Measurements from ENCODE around the gene EPHX1. TPM values are rescaled to one million over a fixed set of nuclear protein-coding genes. Genes with fewer than 3 reads are reported as not detected.

Gene EPHX1
- total RNA-seq, 2 experiments from 2014 or later = 2.1 to 3.6 TPM

DNA sequence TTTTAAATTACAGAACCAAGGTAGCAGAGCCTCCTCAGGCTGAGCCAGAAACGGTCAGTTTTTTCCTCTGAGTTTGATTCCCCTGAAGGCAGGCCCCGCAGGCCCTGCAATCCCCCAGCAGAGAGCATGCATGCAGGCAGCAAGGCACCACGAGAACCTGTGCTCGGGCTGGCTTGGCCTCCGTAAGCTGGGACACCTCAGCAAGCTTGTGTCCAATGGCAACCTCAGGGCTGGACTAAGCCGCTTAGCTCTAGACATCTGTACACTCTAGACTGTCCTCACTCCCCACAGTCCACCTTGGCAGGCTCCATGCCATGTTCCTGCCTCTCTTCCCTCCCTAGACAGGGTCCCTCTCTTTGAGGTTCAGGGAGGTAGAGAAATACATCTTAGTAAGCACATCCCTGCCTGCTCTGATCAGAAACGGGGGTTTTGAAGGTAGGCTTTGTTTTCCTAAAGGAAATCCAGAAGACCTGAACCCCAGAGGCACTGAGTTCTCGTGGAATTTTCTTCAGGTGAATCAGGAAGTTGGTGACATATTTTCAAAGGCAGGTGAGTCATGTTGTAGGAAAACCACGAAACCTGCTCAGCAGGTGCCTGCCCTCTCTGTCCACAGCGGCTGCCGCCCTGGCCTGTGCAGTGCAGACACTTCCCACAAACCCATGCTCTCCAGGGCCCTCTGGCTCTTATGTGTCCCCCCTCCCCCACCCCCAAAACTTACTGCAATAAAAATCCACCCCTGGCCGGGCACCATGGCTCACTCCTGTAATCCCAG, 65.3 kb downstream of the EPHX1 start:
- TF ChIP-seq, protein P1, sequence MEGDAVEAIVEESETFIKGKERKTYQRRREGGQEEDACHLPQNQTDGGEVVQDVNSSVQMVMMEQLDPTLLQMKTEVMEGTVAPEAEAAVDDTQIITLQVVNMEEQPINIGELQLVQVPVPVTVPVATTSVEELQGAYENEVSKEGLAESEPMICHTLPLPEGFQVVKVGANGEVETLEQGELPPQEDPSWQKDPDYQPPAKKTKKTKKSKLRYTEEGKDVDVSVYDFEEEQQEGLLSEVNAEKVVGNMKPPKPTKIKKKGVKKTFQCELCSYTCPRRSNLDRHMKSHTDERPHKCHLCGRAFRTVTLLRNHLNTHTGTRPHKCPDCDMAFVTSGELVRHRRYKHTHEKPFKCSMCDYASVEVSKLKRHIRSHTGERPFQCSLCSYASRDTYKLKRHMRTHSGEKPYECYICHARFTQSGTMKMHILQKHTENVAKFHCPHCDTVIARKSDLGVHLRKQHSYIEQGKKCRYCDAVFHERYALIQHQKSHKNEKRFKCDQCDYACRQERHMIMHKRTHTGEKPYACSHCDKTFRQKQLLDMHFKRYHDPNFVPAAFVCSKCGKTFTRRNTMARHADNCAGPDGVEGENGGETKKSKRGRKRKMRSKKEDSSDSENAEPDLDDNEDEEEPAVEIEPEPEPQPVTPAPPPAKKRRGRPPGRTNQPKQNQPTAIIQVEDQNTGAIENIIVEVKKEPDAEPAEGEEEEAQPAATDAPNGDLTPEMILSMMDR (IDR thresholded peaks at IDR 0.05) = no peak
- Mint-ChIP-seq H3K4me1 (ENCODE audit: low read depth) (peaks cover 58% of the 10 kb centered on the region), H3K9me3 (no peaks in the 10 kb centered on the region), H3K4me3 (no peak overlapping the region), H3K36me3 (ENCODE audit: low read depth) (peaks cover 26% of the 10 kb centered on the region), H3K27me3 (no peaks in the 10 kb centered on the region), H3K27ac (peak overlapping the region; percentile 49)
- POLR2A ChIA-PET = interaction anchor here (0.6 kb wide), 1 partner anchor 180 kb away, joined by 3 read pairs; no protein-coding TSS in a partner anchor
- ATAC-seq (no peak), DNase-seq (no peak)
- intact Hi-C loops (cut with micrococcal nuclease) = no loop called here
- CTCF ChIA-PET = interaction anchor here (1.1 kb wide), 1 partner anchor 36 kb away, joined by 3 read pairs; no protein-coding TSS in a partner anchor

DNA sequence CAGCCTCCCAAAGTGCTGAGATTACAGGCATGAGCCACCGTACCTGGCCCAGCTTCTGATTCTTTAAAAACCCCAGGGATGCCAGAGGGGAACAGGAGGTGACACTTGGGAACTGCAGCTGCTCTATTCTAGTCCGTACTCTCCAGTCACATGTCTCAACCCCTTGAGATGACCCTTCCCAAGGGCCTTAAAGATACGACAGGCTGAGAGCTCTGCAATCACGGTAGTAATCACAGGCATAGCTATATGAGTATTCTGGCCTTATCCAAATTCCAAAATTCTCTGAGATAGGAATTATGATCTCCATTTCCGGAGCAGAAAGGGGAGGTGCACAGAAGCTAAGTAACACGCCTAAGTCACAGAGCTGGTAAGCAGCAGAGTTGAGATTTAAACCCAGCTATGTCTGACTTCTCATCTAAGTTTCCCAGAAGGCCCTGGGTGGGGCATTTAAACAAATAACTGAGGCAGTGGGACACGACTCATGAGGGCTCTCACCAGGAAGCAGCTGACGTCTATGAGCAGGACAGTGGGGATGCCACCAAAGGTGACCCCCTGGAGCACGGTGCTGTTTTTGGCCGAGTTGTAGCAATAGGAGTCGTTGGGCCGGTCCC, 67.1 kb downstream of the EPHX1 start:
- DNase-seq (no peak), ATAC-seq (no peak)
- intact Hi-C loops (cut with micrococcal nuclease) = no loop called here
- Mint-ChIP-seq H3K9me3 (no peaks in the 10 kb centered on the region), H3K36me3 (ENCODE audit: low read depth) (peaks cover 21% of the 10 kb centered on the region), H3K27ac (no peak overlapping the region), H3K4me1 (ENCODE audit: low read depth) (peaks cover 64% of the 10 kb centered on the region), H3K27me3 (no peaks in the 10 kb centered on the region), H3K4me3 (no peak overlapping the region)
- ChIA-PET CTCF (interaction anchor here (0.9 to 2.0 kb wide), 4 partner anchors 12 to 247 kb away, joined by 3 to 6 read pairs (median 4); no protein-coding TSS in a partner anchor), POLR2A (interaction anchor here (1.3 to 1.5 kb wide), 2 partner anchors 10 to 99 kb away, joined by 3 to 4 read pairs; partner anchors contain the start of gene SRP9)
- TF ChIP-seq, protein P1 (IDR thresholded peaks at IDR 0.05) = no peak

DNA sequence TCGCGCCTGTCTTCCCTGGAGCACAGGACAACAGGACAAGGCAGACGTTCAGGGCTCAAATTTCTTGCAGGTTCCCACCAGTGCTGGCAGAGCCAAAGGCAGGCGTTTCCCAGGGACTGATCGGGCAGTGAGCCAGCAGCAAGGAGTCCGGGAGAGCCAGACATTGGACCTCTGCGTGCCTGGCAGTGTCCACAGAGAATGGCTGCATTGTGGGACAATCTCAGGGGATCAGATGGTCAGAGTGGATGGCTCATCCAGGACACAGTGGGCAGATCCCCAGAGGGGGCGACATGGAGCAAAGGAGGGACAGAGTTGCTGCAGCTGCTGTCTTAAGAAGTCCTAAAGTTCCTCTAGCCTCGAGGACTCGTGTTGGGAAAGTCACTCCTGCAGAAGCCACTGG, 67.7 kb downstream of the EPHX1 start:
- Mint-ChIP-seq H3K4me3 (no peak overlapping the region), H3K27me3 (no peaks in the 10 kb centered on the region), H3K9me3 (no peaks in the 10 kb centered on the region), H3K4me1 (ENCODE audit: low read depth) (peaks cover 64% of the 10 kb centered on the region), H3K27ac (no peak overlapping the region), H3K36me3 (ENCODE audit: low read depth) (peaks cover 21% of the 10 kb centered on the region)
- CTCF ChIA-PET = interaction anchor here (0.9 to 2.0 kb wide), 4 partner anchors 9 to 246 kb away, joined by 3 to 6 read pairs (median 4); no protein-coding TSS in a partner anchor
- intact Hi-C loops (cut with micrococcal nuclease) = no loop called here
- POLR2A ChIA-PET = interaction anchor here (1.5 kb wide), 1 partner anchor 100 kb away, joined by 4 read pairs; the partner anchor contains the start of gene SRP9
- peak; percentile 42 for DNase-seq
- TF ChIP-seq, protein P1 (IDR thresholded peaks at IDR 0.05) = peak; percentile 30
- no peak for ATAC-seq

DNA sequence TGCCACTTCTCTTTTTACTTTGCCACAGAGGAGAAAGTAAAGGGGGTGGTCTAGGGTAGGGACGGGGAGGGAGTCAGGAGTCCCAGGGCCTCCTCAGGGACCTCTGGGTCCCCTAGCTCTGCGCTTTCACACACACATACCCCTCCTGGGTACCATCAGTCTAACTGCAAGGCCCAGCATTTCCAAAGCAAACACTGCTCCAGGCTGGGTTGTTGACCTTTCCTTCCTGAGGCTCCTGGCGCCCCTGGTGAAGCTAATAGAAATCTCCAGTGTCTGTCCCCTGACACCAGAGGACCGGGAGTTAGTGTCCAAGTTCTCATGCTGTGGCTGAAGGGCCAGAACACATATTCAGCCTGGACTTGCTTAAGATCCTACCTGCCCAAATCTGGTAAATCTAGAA, 68.4 kb downstream of the EPHX1 start:
- H3K27me3 Mint-ChIP-seq = no peaks in the 10 kb centered on the region
- peaks cover 20% of the 10 kb centered on the region for H3K36me3 Mint-ChIP-seq (ENCODE audit: low read depth)
- ChIA-PET CTCF (interaction anchor here (0.9 to 5.6 kb wide), 4 partner anchors 9 to 100 kb away, joined by 3 to 30 read pairs (median 6); partner anchors contain the start of gene SRP9), POLR2A (interaction anchor here (5.3 kb wide), 1 partner anchor 12 kb away, joined by 24 read pairs; no protein-coding TSS in a partner anchor)
- ATAC-seq = no peak
- H3K9me3 Mint-ChIP-seq = no peaks in the 10 kb centered on the region
- intact Hi-C loops (cut with micrococcal nuclease) = no loop called here
- TF ChIP-seq, protein P1 (IDR thresholded peaks at IDR 0.05) = no peak
- peaks cover 61% of the 10 kb centered on the region for H3K4me1 Mint-ChIP-seq (ENCODE audit: low read depth)
- no peak overlapping the region for H3K4me3 Mint-ChIP-seq
- H3K27ac Mint-ChIP-seq = peak overlapping the region; percentile 46
- no peak for DNase-seq
